Right atrium auricular region (tissue), 2 donors: ENCODE results near the gene COL6A1. TPM values are rescaled to one million over a fixed set of nuclear protein-coding genes. Genes with fewer than 3 reads are reported as not detected.

Experiments
- DNase-seq: peaks from one replicate; pipeline ENCODE4 v3.0.0-alpha.2; 2019; ENCODE audit warnings: low spot score
- H3K27ac ChIP-seq, 2 donors: fragments of 200-600 bp; sonication (generic); 1 replicate in 1 of 2; 2 replicates in 1 of 2; pipeline ENCODE4 v1.5.1; 2016 to 2019
- H3K27me3 ChIP-seq, 2 donors: fragments of 200-600 bp; sonication (generic); one replicate each; pipeline versions ENCODE4 v1.5.1 to v1.6.0; 2017 to 2019
- H3K36me3 ChIP-seq: fragments of 200-600 bp; sonication (generic); one replicate; pipeline ENCODE4 v1.5.1; 2016
- H3K4me1 ChIP-seq, 2 donors: fragments of 200-600 bp; sonication (generic); one replicate each; pipeline versions ENCODE4 v1.5.1 to v1.6.0; 2017 to 2019
- H3K4me3 ChIP-seq, 2 donors: fragments of 200-600 bp; sonication (generic); 1 replicate in 1 of 2; 2 replicates in 1 of 2; pipeline ENCODE4 v1.5.1; 2017 to 2019; ENCODE audit warnings: mild to moderate bottlenecking in 1 of 2, moderate library complexity in 1 of 2
- H3K9me3 ChIP-seq, 2 donors: fragments of 200-600 bp; sonication (generic); one replicate each; pipeline ENCODE4 v1.5.1; 2019
- CTCF ChIP-seq, 2 donors: fragments of 200-600 bp; sonication (generic); IDR thresholded peaks; one replicate each; pipeline ENCODE4 v1.5.1; 2019; ENCODE audit warnings: antibody characterized with exemption in 2 of 2
- total RNA-seq, 2 donors: library from RNA; depleted of rRNA; stranded (reverse); fragments of >200 nt; gene quantifications; one replicate each; pipeline ENCODE4 v1.1.0, GENCODE V29; 2016

COL6A1 gene
- total RNA-seq, 2 donors from 2014 or later: 201 to 278 TPM

GRCh38 chr21:45989355-45990048, 7.9 kb downstream of the COL6A1 start:
- H3K4me1 ChIP-seq: no peaks in the 10 kb centered on the region
- no peak for TF ChIP-seq CTCF (IDR thresholded peaks at IDR 0.05)
- peaks cover 85% of the 10 kb centered on the region for H3K36me3 ChIP-seq
- no peak overlapping the region for H3K4me3 ChIP-seq
- no peaks in the 10 kb centered on the region for H3K27me3 ChIP-seq
- peak; percentile 52 for DNase-seq
- no peaks in the 10 kb centered on the region for H3K9me3 ChIP-seq
- H3K27ac ChIP-seq: peak overlapping the region in 1 of 2 donors; percentile 26

GRCh38 chr21:45990049-45990711, 8.6 kb downstream of the COL6A1 start:
- Histone ChIP-seq H3K4me3 (no peak overlapping the region), H3K27me3 (no peaks in the 10 kb centered on the region), H3K9me3 (no peaks in the 10 kb centered on the region), H3K4me1 (no peaks in the 10 kb centered on the region), H3K36me3 (peaks cover 85% of the 10 kb centered on the region), H3K27ac (no peak overlapping the region)
- TF ChIP-seq CTCF (IDR thresholded peaks at IDR 0.05): no peak
- peak; percentile 52 for DNase-seq

GRCh38 chr21:45990741-45991605, 9.4 kb downstream of the COL6A1 start:
- peak; percentile 55 for DNase-seq
- no peak overlapping the region for H3K4me3 ChIP-seq
- no peak for TF ChIP-seq CTCF (IDR thresholded peaks at IDR 0.05)
- H3K27me3 ChIP-seq: no peaks in the 10 kb centered on the region
- no peaks in the 10 kb centered on the region for H3K9me3 ChIP-seq
- peaks cover 79% of the 10 kb centered on the region for H3K36me3 ChIP-seq
- H3K27ac ChIP-seq: no peak overlapping the region
- H3K4me1 ChIP-seq: no peaks in the 10 kb centered on the region

GRCh38 chr21:45991606-45992300, 10.2 kb downstream of the COL6A1 start:
- Histone ChIP-seq H3K4me3 (no peak overlapping the region), H3K27ac (peak overlapping the region; percentile 64 to 79), H3K9me3 (no peaks in the 10 kb centered on the region), H3K27me3 (no peaks in the 10 kb centered on the region), H3K36me3 (peaks cover 76% of the 10 kb centered on the region), H3K4me1 (no peaks in the 10 kb centered on the region)
- no peak for TF ChIP-seq CTCF (IDR thresholded peaks at IDR 0.05)
- no peak for DNase-seq
